HFF-Myc (cell line): ENCODE results near the gene PHLDA3.

Experiments
- DNase-seq: peaks from one replicate; pipeline ENCODE4 v3.0.0-alpha.2; 2011; ENCODE audit warnings: low read depth; ENCODE audit errors: extremely low read depth
- H3K4me3 ChIP-seq: replicated peaks from 2 replicates; pipeline ENCODE4 v1.5.1; 2011; ENCODE audit warnings: low read depth, mild to moderate bottlenecking, control low read depth, low read length
- CTCF ChIP-seq: IDR thresholded peaks from 2 replicates; pipeline ENCODE4 v1.5.1; 2012; ENCODE audit warnings: mild to moderate bottlenecking, low read depth, low read length, control low read depth; ENCODE audit errors: missing control alignments

Gene PHLDA3

GRCh38 chr1:201468844-201469644 lies at the start of gene PHLDA3:
TSS of gene PHLDA3 (minus strand) at chr1:201469188. CDS start at chr1:201468786, 402 bp downstream.
- H3K4me3 ChIP-seq = peak within 1 kb of the TSS; percentile 99
- TF ChIP-seq CTCF = no peak
- DNase-seq = no peak

GRCh38 chr1:201518071-201518470 lies 49.1 kb upstream of the PHLDA3 start:
- DNase-seq = no peak
- TF ChIP-seq CTCF = no peak
- no peak overlapping the region for H3K4me3 ChIP-seq

- DNase-seq = no peak
- no peak overlapping the region for H3K4me3 ChIP-seq
- no peak for TF ChIP-seq CTCF
These were observed 48.6 kb upstream of the PHLDA3 start for GRCh38 chr1:201517631-201518030.

GRCh38 chr1:201516511-201517127 lies 47.6 kb upstream of the PHLDA3 start:
- H3K4me3 ChIP-seq = no peak overlapping the region
- no peak for DNase-seq
- no peak for TF ChIP-seq CTCF

- H3K4me3 ChIP-seq = no peak overlapping the region
- no peak for DNase-seq
- no peak for TF ChIP-seq CTCF
These were observed 46.9 kb upstream of the PHLDA3 start for GRCh38 chr1:201515895-201516294.

- no peak for TF ChIP-seq CTCF
- DNase-seq = no peak
- H3K4me3 ChIP-seq = no peak overlapping the region
These were observed 46.2 kb upstream of the PHLDA3 start for GRCh38 chr1:201515062-201515750.
